Glutamatergic neuron (in vitro differentiated cells): ENCODE data around the gene SBNO1. TPM values are rescaled to one million over a fixed set of nuclear protein-coding genes. Genes with fewer than 3 reads are reported as not detected.
A peak's percentile ranks its signal among the peaks of the same experiment; 100 is the strongest.
"Not testable (repeated sequence)": the region's sequence is repeated elsewhere in the genome, so short reads cannot be mapped to it uniquely, and the experiment has no call there.

Source experiments
- DNase-seq: peaks from one replicate; pipeline ENCODE4 v3.0.0; 2022
- H3K27ac Mint-ChIP-seq: one replicate; pipeline ENCODE4 v1.8.0; 2020; ENCODE audit warnings: mild to moderate bottlenecking, mixed read lengths, inconsistent platforms; ENCODE audit not compliant: unreplicated experiment
- H3K27me3 Mint-ChIP-seq: one replicate; pipeline ENCODE4 v1.8.0; 2020; ENCODE audit warnings: mild to moderate bottlenecking, moderate library complexity, mixed read lengths, inconsistent platforms; ENCODE audit not compliant: unreplicated experiment
- H3K36me3 Mint-ChIP-seq: one replicate; pipeline ENCODE4 v1.8.0; 2020; ENCODE audit warnings: mild to moderate bottlenecking, mixed read lengths, inconsistent platforms; ENCODE audit not compliant: unreplicated experiment
- H3K4me1 Mint-ChIP-seq: one replicate; pipeline ENCODE4 v1.8.0; 2020; ENCODE audit warnings: mild to moderate bottlenecking, low read depth, mixed read lengths, inconsistent platforms; ENCODE audit not compliant: unreplicated experiment
- H3K4me3 Mint-ChIP-seq: one replicate; pipeline ENCODE4 v1.8.0; 2020; ENCODE audit warnings: mild to moderate bottlenecking, mixed read lengths, inconsistent platforms; ENCODE audit not compliant: unreplicated experiment
- H3K9me3 Mint-ChIP-seq: one replicate; pipeline ENCODE4 v1.8.0; 2020; ENCODE audit warnings: mild to moderate bottlenecking, moderate library complexity, mixed read lengths, inconsistent platforms; ENCODE audit not compliant: unreplicated experiment
- total RNA-seq: library from RNA; stranded (reverse); fragmentation: NEBNext Ultra II Directional; extraction: Animal tissue kit (Norgen Biotek cat#: 25700); gene quantifications from one replicate; pipeline ENCODE4 v1.2.1, GENCODE V29; 2021; ENCODE audit not compliant: unreplicated experiment
- TF ChIP-seq, protein P1 (sequence below): fragments of 200-600 bp; sonication (generic); IDR thresholded peaks from one replicate; pipeline ENCODE4 v1.5.0; 2021; ENCODE audit not compliant: partially characterized antibody, unreplicated experiment

SBNO1 gene
- total RNA-seq, 1 donor from 2014 or later = 50.9 TPM

- TF ChIP-seq, protein P1, sequence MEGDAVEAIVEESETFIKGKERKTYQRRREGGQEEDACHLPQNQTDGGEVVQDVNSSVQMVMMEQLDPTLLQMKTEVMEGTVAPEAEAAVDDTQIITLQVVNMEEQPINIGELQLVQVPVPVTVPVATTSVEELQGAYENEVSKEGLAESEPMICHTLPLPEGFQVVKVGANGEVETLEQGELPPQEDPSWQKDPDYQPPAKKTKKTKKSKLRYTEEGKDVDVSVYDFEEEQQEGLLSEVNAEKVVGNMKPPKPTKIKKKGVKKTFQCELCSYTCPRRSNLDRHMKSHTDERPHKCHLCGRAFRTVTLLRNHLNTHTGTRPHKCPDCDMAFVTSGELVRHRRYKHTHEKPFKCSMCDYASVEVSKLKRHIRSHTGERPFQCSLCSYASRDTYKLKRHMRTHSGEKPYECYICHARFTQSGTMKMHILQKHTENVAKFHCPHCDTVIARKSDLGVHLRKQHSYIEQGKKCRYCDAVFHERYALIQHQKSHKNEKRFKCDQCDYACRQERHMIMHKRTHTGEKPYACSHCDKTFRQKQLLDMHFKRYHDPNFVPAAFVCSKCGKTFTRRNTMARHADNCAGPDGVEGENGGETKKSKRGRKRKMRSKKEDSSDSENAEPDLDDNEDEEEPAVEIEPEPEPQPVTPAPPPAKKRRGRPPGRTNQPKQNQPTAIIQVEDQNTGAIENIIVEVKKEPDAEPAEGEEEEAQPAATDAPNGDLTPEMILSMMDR = no peak
- peak overlapping the region; percentile 89 for H3K4me3 Mint-ChIP-seq
- peaks cover 10% of the 10 kb centered on the region for H3K4me1 Mint-ChIP-seq
- no peak for DNase-seq
- peaks cover 24% of the 10 kb centered on the region for H3K27me3 Mint-ChIP-seq
- H3K36me3 Mint-ChIP-seq = no peaks in the 10 kb centered on the region
- H3K27ac Mint-ChIP-seq = peak overlapping the region; percentile 87
- H3K9me3 Mint-ChIP-seq = peaks cover 11% of the 10 kb centered on the region
Measured at GRCh38 chr12:123387508-123388176, 23.0 kb upstream of the SBNO1 start.

DNA sequence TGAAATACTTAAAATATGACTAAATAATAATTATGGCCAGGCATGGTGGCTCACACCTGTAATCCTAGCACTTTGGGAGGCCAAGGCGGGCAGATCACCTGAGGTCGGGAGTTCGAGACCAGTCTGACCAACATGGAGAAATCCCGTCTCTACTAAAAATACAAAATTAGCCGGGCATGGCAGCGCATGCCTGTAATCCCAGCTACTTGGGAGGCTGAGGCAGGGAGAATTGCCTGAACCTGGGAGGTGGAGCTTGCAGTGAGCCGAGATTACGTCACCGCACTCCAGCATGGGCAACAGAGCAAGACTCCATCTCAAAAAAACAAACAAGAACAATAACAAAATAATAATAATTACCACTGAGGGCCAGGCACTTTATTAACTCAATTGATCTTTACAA lies 20.9 kb upstream of the SBNO1 start:
- peak overlapping the region; percentile 92 for H3K4me3 Mint-ChIP-seq
- not testable (repeated sequence) for H3K27ac Mint-ChIP-seq, DNase-seq, H3K36me3 Mint-ChIP-seq, H3K4me1 Mint-ChIP-seq
- H3K9me3 Mint-ChIP-seq = peaks cover 11% of the 10 kb centered on the region
- peaks cover 24% of the 10 kb centered on the region for H3K27me3 Mint-ChIP-seq

- Mint-ChIP-seq H3K27ac (peak overlapping the region; percentile 85), H3K36me3 (no peaks in the 10 kb centered on the region), H3K4me1 (peaks cover 5% of the 10 kb centered on the region), H3K4me3 (peak overlapping the region; percentile 92), H3K9me3 (peaks cover 6% of the 10 kb centered on the region), H3K27me3 (peaks cover 19% of the 10 kb centered on the region)
- TF ChIP-seq, protein P1 = no peak
- DNase-seq = no peak
Measured at GRCh38 chr12:123384994-123385376, 20.3 kb upstream of the SBNO1 start.

DNA sequence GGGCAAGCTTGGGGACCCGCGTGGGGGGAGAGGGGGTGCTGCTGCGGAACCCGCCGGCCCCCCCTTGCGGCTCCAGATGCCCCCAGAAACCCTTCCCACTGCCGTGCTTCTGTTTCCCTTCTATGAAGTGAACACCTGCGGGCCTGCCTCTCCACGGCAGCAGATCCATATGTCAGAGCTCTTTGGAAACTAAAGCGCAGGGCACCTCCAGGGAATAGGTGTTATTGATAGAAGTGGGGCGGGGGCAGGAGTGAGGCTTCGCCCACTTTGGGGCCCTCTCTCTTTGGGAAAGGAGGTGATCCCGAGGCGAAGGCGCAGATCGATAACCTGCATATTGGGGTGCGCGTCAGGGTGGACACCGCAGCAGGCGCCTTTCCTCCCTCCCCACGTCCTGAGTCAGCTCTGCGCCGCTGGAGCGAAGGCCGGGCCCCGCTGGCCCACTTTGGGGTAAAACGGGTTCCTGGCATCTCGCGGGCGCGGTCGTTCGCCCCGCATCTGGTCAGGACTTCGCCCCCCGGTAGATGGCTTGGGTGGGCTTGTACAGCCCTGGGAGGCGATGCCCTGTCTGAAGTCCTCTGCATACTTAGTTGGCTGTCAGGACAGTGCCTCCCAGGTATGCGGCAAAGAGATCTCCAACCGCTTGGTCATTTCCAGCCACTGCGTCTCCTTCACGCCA lies 19.8 kb upstream of the SBNO1 start:
- H3K27me3 Mint-ChIP-seq = peaks cover 17% of the 10 kb centered on the region
- no peaks in the 10 kb centered on the region for H3K36me3 Mint-ChIP-seq
- peaks cover 5% of the 10 kb centered on the region for H3K4me1 Mint-ChIP-seq
- H3K4me3 Mint-ChIP-seq = peak overlapping the region; percentile 92
- TF ChIP-seq, protein P1 = no peak
- no peak for DNase-seq
- H3K9me3 Mint-ChIP-seq = peaks cover 6% of the 10 kb centered on the region
- H3K27ac Mint-ChIP-seq = peak overlapping the region; percentile 85

DNA sequence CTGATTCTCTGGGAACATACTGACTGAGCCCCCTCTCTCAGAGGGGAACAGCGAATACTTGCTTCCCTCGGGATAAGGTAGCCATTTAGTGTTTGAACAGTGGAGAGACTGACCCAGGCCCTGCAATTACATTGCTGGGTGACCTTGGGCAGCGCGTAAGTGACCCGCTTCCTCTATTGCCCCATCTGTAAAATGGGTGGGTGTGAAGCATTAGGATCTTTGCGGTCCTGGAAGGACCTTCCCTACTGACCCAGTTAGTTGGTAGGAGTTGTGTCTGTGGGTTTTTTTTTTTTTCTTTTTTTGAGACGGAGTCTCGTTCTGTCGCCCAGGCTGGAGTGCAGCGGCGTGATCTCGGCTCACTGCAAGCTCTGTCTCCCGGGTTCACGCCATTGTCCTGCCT lies 18.0 kb upstream of the SBNO1 start:
- Mint-ChIP-seq H3K4me1 (peaks cover 2% of the 10 kb centered on the region), H3K4me3 (peak overlapping the region; percentile 92), H3K9me3 (peaks cover 3% of the 10 kb centered on the region), H3K27ac (peak overlapping the region; percentile 64), H3K27me3 (peaks cover 13% of the 10 kb centered on the region), H3K36me3 (no peaks in the 10 kb centered on the region)
- DNase-seq = no peak
- TF ChIP-seq, protein P1 = no peak
